Subcutaneous abdominal adipose tissue (tissue), 5 donors: ENCODE results near the gene NFIC.
"Not testable (repeated sequence)": the region's sequence is repeated elsewhere in the genome, so short reads cannot be mapped to it uniquely, and the experiment has no call there.

ENCODE experiments used
- H3K27ac ChIP-seq: one replicate; pipeline ENCODE4 v1.7.0; 2013; ENCODE audit warnings: low read depth, mild to moderate bottlenecking, inconsistent platforms, low read length, moderate library complexity
- H3K27me3 ChIP-seq, 5 donors: one replicate each; pipeline ENCODE4 v1.7.0; 2013; ENCODE audit warnings: low read length in 5 of 5, inconsistent platforms in 1 of 5; ENCODE audit not compliant: control insufficient read depth in 5 of 5, insufficient read depth in 4 of 5
- H3K36me3 ChIP-seq, 5 donors: one replicate each; pipeline ENCODE4 v1.7.0; 2013; ENCODE audit warnings: low read length in 5 of 5; ENCODE audit not compliant: control insufficient read depth in 5 of 5, insufficient read depth in 5 of 5
- H3K4me1 ChIP-seq, 5 donors: one replicate each; pipeline ENCODE4 v1.7.0; 2013; ENCODE audit warnings: low read length in 5 of 5, mild to moderate bottlenecking in 3 of 5, moderate library complexity in 1 of 5; ENCODE audit not compliant: control insufficient read depth in 5 of 5, insufficient read depth in 5 of 5
- H3K4me3 ChIP-seq, 5 donors: one replicate each; pipeline ENCODE4 v1.7.0; 2013; ENCODE audit warnings: low read length in 5 of 5, low read depth in 1 of 5
- H3K9ac ChIP-seq, 5 donors: one replicate each; pipeline ENCODE4 v1.7.0; 2013; ENCODE audit warnings: low read length in 5 of 5, mild to moderate bottlenecking in 4 of 5, moderate library complexity in 3 of 5
- H3K9me3 ChIP-seq, 5 donors: one replicate each; pipeline ENCODE4 v1.7.0; 2013; ENCODE audit warnings: low read length in 5 of 5; ENCODE audit not compliant: control insufficient read depth in 5 of 5
- donor health status: healthy.
- donor health status: healthy.
- donor health status: healthy.
- donor health status: healthy.
- donor health status: healthy.

NFIC gene

GRCh38 chr19:3383121-3383722, 16.8 kb downstream of the NFIC start:
- Histone ChIP-seq H3K9ac (peak overlapping the region in 1 of 5 donors; percentile 29), H3K9me3 (no peaks in the 10 kb centered on the region), H3K4me1 (peaks cover 17 to 75% (median 69%) of the 10 kb centered on the region in 5 donors)

DNA sequence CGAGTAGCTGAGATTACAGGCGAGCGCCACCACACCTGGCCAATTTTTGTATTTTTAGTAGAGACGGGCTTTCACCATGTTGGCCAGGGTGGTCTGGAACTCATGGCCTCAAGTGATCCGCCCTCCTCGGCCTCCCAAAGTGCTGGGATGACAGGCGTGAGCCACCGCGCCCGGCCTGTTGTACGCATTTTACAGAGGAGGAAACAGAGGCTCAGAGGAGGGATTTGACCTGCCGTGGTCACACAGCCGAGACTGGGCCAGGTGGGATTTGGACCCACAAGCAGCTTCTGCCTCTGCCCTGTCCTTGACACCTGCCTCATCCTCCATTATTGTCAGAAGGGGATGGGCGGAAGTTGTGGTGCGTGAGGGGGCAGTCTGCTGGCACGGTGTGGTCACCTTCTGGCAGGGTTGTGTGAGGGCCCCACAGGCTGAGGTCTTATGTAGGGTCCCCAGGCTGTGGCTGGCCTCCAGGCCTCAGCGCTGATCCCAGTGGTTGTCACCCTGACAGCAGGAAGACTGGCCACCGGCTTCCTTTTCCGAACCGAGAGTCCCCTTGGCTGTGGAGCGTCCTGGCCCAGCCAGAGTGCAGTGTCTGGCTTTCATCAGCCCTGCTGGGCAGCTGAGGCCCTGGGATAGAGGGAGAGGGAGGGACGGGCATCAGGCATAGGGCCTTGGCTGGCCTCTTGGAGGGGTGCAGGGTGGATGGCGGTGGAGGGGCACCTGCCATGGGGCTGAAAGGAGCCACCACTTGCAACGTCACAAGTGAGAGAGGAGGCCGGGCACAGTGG, 20.3 kb downstream of the NFIC start:
- peaks cover 0 to 23% (median 16%) of the 10 kb centered on the region in 5 donors for H3K36me3 ChIP-seq
- peak overlapping the region; percentile 80 for H3K27ac ChIP-seq
- no peaks in the 10 kb centered on the region for H3K9me3 ChIP-seq
- no peaks in the 10 kb centered on the region for H3K27me3 ChIP-seq
- peaks cover 20 to 86% (median 72%) of the 10 kb centered on the region in 5 donors for H3K4me1 ChIP-seq
- H3K4me3 ChIP-seq = no peak overlapping the region
- H3K9ac ChIP-seq = peak overlapping the region in 2 of 5 donors; percentile 28 to 53

More at GRCh38 chr19:3383121-3383722, 16.8 kb downstream of the NFIC start:
- H3K36me3 ChIP-seq = peaks cover 0 to 24% (median 17%) of the 10 kb centered on the region in 5 donors
- H3K4me3 ChIP-seq = no peak overlapping the region
- H3K27me3 ChIP-seq = no peaks in the 10 kb centered on the region
- peak overlapping the region; percentile 50 for H3K27ac ChIP-seq

DNA sequence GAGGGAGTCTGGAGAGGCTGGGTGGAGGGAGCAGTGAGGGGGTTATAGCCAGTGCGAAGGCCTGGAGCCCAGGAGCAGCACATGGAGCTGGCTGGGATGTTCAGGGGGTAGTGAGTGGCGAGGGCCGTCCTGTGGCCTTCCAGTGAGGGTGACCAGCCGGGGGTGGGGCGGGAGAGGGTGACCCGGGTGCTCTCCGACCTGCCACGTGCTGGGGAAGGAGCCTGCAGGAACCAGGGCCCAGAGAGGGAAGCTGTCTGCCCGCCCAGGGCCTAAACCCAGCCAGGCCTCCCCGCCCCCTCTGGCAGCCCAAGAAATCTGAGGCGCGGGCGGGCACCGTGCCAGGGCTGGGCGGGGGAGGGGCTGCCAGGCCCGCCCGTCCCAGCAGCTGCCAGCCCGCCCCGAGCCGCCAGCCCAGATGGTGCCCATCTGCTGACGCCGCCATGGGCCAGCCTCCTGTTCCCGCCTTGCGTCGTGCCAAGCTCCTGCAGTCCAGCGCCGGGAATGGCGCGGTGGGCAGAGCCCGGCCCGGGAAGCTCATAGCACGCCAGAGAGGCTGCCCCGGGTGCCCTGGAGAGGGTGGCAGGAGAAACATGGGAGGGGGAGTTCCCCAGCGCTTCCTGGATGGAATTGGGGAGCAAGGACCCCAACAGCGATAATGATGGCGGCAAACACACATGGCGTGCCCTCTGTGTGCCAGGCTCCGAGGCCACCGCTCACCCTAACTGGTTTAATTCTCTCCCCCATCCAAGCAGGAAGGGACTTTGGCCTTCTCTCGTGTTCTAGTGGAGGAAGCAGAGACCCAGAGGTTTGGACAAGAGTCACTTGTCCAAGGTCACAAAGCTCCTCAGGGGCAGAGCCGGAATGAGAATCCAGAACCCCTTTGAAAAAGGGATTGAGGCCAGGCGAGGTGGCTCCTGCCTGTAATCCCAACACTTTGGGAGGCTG, 21.5 kb downstream of the NFIC start:
- H3K4me1 ChIP-seq = peaks cover 19 to 79% (median 64%) of the 10 kb centered on the region in 5 donors
- H3K9me3 ChIP-seq = no peaks in the 10 kb centered on the region
- no peak overlapping the region for H3K4me3 ChIP-seq
- H3K27ac ChIP-seq = peak overlapping the region; percentile 80
- peak overlapping the region in 2 of 5 donors; percentile 32 to 41 for H3K9ac ChIP-seq
- H3K36me3 ChIP-seq = peaks cover 0 to 11% (median 4%) of the 10 kb centered on the region in 5 donors
- H3K27me3 ChIP-seq = no peaks in the 10 kb centered on the region

DNA sequence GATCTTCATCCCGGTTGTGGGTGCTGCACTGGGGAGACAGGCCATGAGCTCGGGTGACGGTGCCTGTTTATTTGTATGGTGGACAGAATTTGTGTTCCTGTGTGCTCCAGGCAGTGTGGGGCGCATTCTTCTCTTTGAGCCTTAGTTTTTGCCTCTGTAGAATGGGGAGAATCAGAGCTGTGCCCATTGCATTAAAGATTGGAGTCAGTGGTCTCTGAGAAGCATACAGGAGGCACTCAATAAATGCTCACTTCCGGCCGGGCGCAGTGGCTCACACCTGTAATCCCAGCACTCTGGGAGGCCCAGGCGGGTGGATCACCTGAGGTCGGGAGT, 23.0 kb downstream of the NFIC start:
- peak overlapping the region; percentile 46 for H3K27ac ChIP-seq
- peaks cover 0 to 7% (median 0%) of the 10 kb centered on the region in 5 donors for H3K36me3 ChIP-seq
- no peak overlapping the region for H3K9ac ChIP-seq
- H3K27me3 ChIP-seq = no peaks in the 10 kb centered on the region
- peaks cover 12 to 68% (median 54%) of the 10 kb centered on the region in 5 donors for H3K4me1 ChIP-seq
- no peak overlapping the region for H3K4me3 ChIP-seq
- no peaks in the 10 kb centered on the region for H3K9me3 ChIP-seq

GRCh38 chr19:3389876-3390371, 23.5 kb downstream of the NFIC start:
- Histone ChIP-seq H3K36me3 (peaks cover 0 to 12% (median 0%) of the 10 kb centered on the region in 5 donors), H3K4me3 (no peak overlapping the region), H3K4me1 (peaks cover 12 to 68% (median 54%) of the 10 kb centered on the region in 5 donors), H3K9ac (peak overlapping the region in 1 of 5 donors; percentile 26), H3K27me3 (no peaks in the 10 kb centered on the region), H3K27ac (peak overlapping the region; percentile 62), H3K9me3 (no peaks in the 10 kb centered on the region)

GRCh38 chr19:3391911-3392310, 25.5 kb downstream of the NFIC start:
- H3K9me3 ChIP-seq, H3K4me3 ChIP-seq, H3K27ac ChIP-seq, H3K27me3 ChIP-seq, H3K9ac ChIP-seq: not testable (repeated sequence)
- Histone ChIP-seq H3K36me3 (peaks cover 0 to 16% (median 0%) of the 10 kb centered on the region in 5 donors), H3K4me1 (peaks cover 5 to 56% (median 41%) of the 10 kb centered on the region in 5 donors)

GRCh38 chr19:3392480-3392879, 26.1 kb downstream of the NFIC start:
- no peak overlapping the region for H3K27ac ChIP-seq
- no peaks in the 10 kb centered on the region for H3K9me3 ChIP-seq
- H3K4me3 ChIP-seq = no peak overlapping the region
- no peaks in the 10 kb centered on the region for H3K27me3 ChIP-seq
- H3K9ac ChIP-seq = no peak overlapping the region
- H3K36me3 ChIP-seq = peaks cover 0 to 16% (median 0%) of the 10 kb centered on the region in 5 donors
- H3K4me1 ChIP-seq = peaks cover 5 to 57% (median 42%) of the 10 kb centered on the region in 5 donors

DNA sequence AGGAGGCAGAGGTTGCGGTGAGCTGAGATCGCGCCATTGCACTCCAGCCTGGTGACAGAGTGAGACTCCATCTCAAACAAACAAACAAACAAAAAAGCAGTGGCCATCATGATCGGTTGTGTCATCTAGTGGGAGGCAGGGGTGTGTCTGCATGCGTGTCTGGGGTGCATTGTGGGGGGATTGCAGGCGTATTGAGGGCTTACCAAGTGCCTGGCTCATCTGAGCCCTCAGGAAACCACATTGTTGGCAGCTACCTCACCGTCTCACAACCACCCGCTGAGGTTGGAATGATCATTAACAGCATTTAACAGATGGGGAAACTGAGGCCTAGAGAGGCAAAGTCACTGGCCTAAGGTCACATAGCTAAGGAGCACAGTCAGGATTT, 30.5 kb downstream of the NFIC start:
- peaks cover 8 to 49% (median 39%) of the 10 kb centered on the region in 5 donors for H3K4me1 ChIP-seq
- no peaks in the 10 kb centered on the region for H3K9me3 ChIP-seq
- H3K27me3 ChIP-seq = no peaks in the 10 kb centered on the region
- H3K9ac ChIP-seq = peak overlapping the region in 4 of 5 donors; percentile 38 to 63 (median 50)
- peak overlapping the region in 4 of 5 donors; percentile 6 to 8 (median 7) for H3K4me3 ChIP-seq
- H3K27ac ChIP-seq = peak overlapping the region; percentile 87
- H3K36me3 ChIP-seq = peaks cover 0 to 19% (median 2%) of the 10 kb centered on the region in 5 donors

- Histone ChIP-seq H3K4me1 (peaks cover 8 to 46% (median 39%) of the 10 kb centered on the region in 5 donors), H3K27ac (peak overlapping the region; percentile 87), H3K4me3 (peak overlapping the region in 4 of 5 donors; percentile 7 to 56 (median 20))
Measured at GRCh38 chr19:3397266-3398022, 31.1 kb downstream of the NFIC start.

More at GRCh38 chr19:3397266-3398022, 31.1 kb downstream of the NFIC start:
- Histone ChIP-seq H3K9ac (peak overlapping the region in 4 of 5 donors; percentile 38 to 63 (median 50)), H3K9me3 (no peaks in the 10 kb centered on the region), H3K36me3 (peaks cover 0 to 20% (median 2%) of the 10 kb centered on the region in 5 donors), H3K27me3 (no peaks in the 10 kb centered on the region)
